ACC112 (cell line): ENCODE results near the gene DHX16.

Experiments
- H2AFZ ChIP-seq: fragments of 200-600 bp; sonication (generic); one replicate; pipeline ENCODE4 v1.6.0; 2017; ENCODE audit warnings: antibody characterized with exemption, low read length; ENCODE audit not compliant: unreplicated experiment
- H3K27ac ChIP-seq: fragments of 200-600 bp; sonication (generic); 2 replicates; pipeline ENCODE4 v1.5.1; 2014; ENCODE audit warnings: low read depth, mild to moderate bottlenecking, antibody characterized with exemption, low read length, moderate library complexity
- H3K27me3 ChIP-seq: fragments of 200-600 bp; sonication (generic); 2 replicates; pipeline ENCODE4 v1.6.1; 2014; ENCODE audit warnings: mild to moderate bottlenecking, antibody characterized with exemption, low read length, moderate library complexity, mixed read lengths; ENCODE audit not compliant: insufficient read depth
- H3K36me3 ChIP-seq: fragments of 200-600 bp; sonication (generic); 2 replicates; pipeline ENCODE4 v1.6.1; 2016; ENCODE audit warnings: mild to moderate bottlenecking, antibody characterized with exemption, low read length, moderate library complexity, mixed read lengths; ENCODE audit not compliant: insufficient read depth
- H3K4me1 ChIP-seq: fragments of 200-600 bp; sonication (generic); one replicate; pipeline ENCODE4 v1.6.1; 2016; ENCODE audit warnings: low read length, mixed read lengths; ENCODE audit not compliant: insufficient read depth, unreplicated experiment, control insufficient read depth
- H3K4me3 ChIP-seq: fragments of 200-600 bp; sonication (generic); 2 replicates; pipeline ENCODE4 v1.5.1; 2014; ENCODE audit warnings: mild to moderate bottlenecking, low read depth, low read length
- H3K79me2 ChIP-seq: fragments of 200-600 bp; sonication (generic); one replicate; pipeline ENCODE4 v1.6.0; 2016; ENCODE audit warnings: low read length; ENCODE audit not compliant: control insufficient read depth, unreplicated experiment, insufficient read depth

DHX16 gene

GRCh38 chr6:30691208-30691847 is 18.5 kb upstream of the DHX16 start:
- peak overlapping the region; percentile 32 for H2AFZ ChIP-seq
- no peaks in the 10 kb centered on the region for H3K27me3 ChIP-seq
- H3K79me2 ChIP-seq, result peaks cover 30% of the 10 kb centered on the region
- H3K4me3 ChIP-seq, result peak overlapping the region; percentile 77
- peaks cover 40% of the 10 kb centered on the region for H3K4me1 ChIP-seq
- H3K36me3 ChIP-seq, result no peaks in the 10 kb centered on the region
- H3K27ac ChIP-seq, result peak overlapping the region; percentile 56

DNA sequence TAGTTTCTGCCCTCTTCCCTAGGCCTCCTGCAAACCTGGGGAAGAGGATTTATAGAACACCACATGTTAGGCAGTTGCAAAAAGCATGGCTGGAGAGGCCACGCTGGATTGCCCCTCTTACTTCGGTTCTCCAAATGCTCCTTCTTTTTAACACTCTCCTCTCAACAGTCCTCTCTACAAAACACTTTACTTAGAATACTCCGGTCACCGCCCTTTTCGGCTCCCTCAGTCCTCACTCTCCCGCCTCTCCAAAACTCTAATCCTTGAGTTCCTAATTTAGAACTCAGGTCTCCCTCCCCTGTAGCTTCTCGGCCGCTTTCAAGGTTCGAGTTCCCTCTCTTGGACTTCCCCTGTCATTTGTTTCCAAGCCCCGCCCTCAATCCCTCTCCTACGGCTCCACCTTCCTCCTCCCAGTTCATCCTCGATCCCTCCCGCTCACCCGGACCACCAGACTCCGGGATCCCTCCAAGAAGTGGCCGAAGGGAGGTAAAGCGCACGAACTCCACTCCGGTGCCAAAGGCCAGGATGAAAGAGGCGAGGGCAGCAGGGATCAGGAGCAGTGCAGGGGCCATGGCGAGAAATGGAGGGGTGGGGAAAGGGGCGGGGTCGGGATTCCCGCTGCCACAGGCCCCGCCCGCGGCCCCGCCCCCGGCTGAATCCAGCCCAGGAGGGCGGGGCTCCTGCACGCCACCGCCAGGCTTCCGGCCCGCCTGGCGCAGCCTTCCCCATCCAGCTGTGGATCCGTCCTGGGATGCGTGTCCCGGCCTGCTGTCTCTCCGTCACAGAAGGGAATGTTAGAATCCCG is 17.8 kb upstream of the DHX16 start, which contains the start of gene NRM:
Gene NRM, minus strand, starts transcription at position 582 of the 805 bp plus-strand sequence. Its CDS starts 10 bp downstream, at position 572.
- H3K4me3 ChIP-seq, result peak within 1 kb of the TSS; percentile 77
- H3K27me3 ChIP-seq, result no peaks in the 10 kb centered on the region
- H2AFZ ChIP-seq, result peak within 1 kb of the TSS; percentile 65
- H3K4me1 ChIP-seq, result peaks cover 40% of the 10 kb centered on the region
- H3K27ac ChIP-seq, result peak within 1 kb of the TSS; percentile 56
- H3K79me2 ChIP-seq, result peaks cover 38% of the 10 kb centered on the region
- no peaks in the 10 kb centered on the region for H3K36me3 ChIP-seq

GRCh38 chr6:30689985-30690384 is 17.2 kb upstream of the DHX16 start:
- Histone ChIP-seq H3K27ac (peak overlapping the region; percentile 56), H3K36me3 (peaks cover 3% of the 10 kb centered on the region; the same call in 1 of the 2 replicates), H3K27me3 (no peaks in the 10 kb centered on the region), H3K4me3 (peak overlapping the region; percentile 77), H2AFZ (no peak overlapping the region), H3K4me1 (peaks cover 35% of the 10 kb centered on the region), H3K79me2 (peaks cover 44% of the 10 kb centered on the region)

GRCh38 chr6:30689022-30689865 is 16.4 kb upstream of the DHX16 start:
- Histone ChIP-seq H3K79me2 (peaks cover 51% of the 10 kb centered on the region), H2AFZ (no peak overlapping the region), H3K4me3 (peak overlapping the region; percentile 96), H3K27me3 (no peaks in the 10 kb centered on the region), H3K36me3 (peaks cover 8% of the 10 kb centered on the region; the same call in 1 of the 2 replicates), H3K4me1 (peaks cover 30% of the 10 kb centered on the region), H3K27ac (peak overlapping the region; percentile 90)

GRCh38 chr6:30688569-30688968 is 15.8 kb upstream of the DHX16 start:
- H2AFZ ChIP-seq, result no peak overlapping the region
- H3K27me3 ChIP-seq, result no peaks in the 10 kb centered on the region
- peaks cover 30% of the 10 kb centered on the region for H3K4me1 ChIP-seq
- H3K4me3 ChIP-seq, result peak overlapping the region; percentile 96
- peaks cover 10% of the 10 kb centered on the region; the same call in 1 of the 2 replicates for H3K36me3 ChIP-seq
- H3K79me2 ChIP-seq, result peaks cover 58% of the 10 kb centered on the region
- peak overlapping the region; percentile 90 for H3K27ac ChIP-seq

- Histone ChIP-seq H3K4me1 (peaks cover 30% of the 10 kb centered on the region), H3K4me3 (peak overlapping the region; percentile 96), H3K27ac (peak overlapping the region; percentile 90), H3K27me3 (no peaks in the 10 kb centered on the region), H3K79me2 (peaks cover 65% of the 10 kb centered on the region), H2AFZ (no peak overlapping the region), H3K36me3 (peaks cover 16% of the 10 kb centered on the region; the same call in 1 of the 2 replicates)
Measured at GRCh38 chr6:30687659-30688431, 15.0 kb upstream of the DHX16 start.

DNA sequence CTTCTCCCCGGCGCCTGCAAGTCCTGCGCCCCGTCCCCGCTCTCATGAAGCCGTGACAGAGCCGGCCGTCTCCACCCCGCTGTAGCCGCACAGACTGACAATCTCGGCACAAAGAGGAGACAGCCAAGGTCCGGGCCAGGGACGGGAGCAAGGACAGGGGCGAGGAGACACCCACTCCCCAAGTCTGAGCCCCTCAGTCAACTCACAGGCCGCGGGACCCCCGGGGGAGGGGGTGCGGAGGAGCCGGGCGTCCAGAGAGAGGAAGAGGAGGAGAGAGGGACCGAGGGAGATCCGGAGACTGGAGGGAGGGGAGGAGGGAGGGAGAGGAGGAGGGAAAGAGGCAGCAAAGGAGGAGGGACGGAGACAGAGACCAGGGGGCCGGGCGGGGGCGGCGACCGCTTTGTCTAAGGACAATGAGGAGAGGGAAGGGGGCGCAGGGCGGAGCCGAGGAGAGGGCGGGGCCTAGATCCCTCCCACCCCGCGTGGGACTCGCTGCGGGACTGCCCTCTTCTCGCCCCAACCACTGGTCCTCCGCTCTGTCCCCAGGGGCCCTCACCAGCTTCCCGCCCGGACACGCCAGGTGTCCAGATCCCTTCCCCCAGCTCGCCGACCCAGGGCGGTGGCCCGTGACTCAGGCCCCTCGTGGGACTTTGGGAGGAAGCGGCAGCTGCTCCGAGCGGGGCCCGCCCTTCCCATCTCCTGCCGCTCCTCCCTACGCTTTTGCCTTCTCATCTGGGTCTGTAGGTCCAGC is 14.3 kb upstream of the DHX16 start:
- peak overlapping the region; percentile 57 for H2AFZ ChIP-seq

DNA sequence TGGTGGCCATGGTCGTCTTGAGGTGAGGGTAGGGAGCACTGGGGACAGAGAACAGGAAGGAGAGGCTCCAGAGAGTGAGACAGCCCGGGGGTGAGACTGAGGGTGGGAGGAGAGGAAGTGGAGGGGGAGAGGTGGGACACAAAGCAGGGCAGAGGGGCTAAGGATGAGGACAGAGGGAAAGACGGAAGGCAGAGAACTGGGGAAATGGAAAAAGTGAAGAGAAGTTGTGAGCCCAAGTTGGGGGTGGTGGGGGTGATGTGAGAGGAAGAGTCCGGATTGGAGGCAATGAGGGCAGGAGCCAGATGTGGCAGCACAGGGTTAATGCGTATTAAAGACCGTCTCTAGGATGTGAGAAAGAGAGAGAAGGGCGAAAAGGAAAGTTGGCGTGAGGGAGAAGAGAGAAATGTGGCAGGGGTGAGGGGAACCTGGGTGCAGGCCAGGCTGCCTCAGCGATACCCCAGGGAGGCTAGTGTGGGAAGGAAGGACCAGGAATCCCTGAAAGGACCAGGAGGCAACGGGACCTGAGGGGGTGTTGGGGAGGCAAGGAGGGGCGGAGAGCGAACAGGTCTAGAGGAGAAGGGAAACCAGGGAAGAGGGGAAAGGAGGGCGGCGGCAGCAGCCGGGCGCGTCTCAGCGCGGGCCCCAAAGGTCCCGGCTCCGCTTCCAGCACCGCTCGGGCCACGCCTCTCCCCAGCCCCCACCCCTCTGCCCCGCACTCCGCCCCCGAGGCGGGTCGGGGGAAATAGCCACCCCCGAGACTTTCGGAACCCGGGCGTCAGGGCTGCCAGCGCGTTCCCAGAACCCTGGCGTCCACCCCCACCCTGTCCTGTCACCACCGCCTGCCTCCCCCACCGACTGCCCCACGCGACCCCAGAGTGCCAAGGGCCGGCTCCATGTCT is 13.5 kb upstream of the DHX16 start, which contains the start of gene PPP1R18:
Gene PPP1R18, minus strand, starts transcription at position 637 of the 899 bp plus-strand sequence. Its CDS starts 627 bp downstream, at position 10.
- H3K79me2 ChIP-seq, result peaks cover 81% of the 10 kb centered on the region
- peak within 1 kb of the TSS; percentile 57 for H2AFZ ChIP-seq

More for the DNA sequence above, 14.3 kb upstream of the DHX16 start:
- Histone ChIP-seq H3K79me2 (peaks cover 73% of the 10 kb centered on the region), H3K4me3 (peak overlapping the region; percentile 96), H3K27ac (peak overlapping the region; percentile 90), H3K27me3 (no peaks in the 10 kb centered on the region), H3K4me1 (peaks cover 30% of the 10 kb centered on the region), H3K36me3 (peaks cover 16% of the 10 kb centered on the region; the same call in 1 of the 2 replicates)

More for the DNA sequence above, 13.5 kb upstream of the DHX16 start, which contains the start of gene PPP1R18:
- H3K27me3 ChIP-seq, result no peaks in the 10 kb centered on the region
- peaks cover 16% of the 10 kb centered on the region; the same call in 1 of the 2 replicates for H3K36me3 ChIP-seq
- H3K27ac ChIP-seq, result peak within 1 kb of the TSS; percentile 90
- H3K4me3 ChIP-seq, result peak within 1 kb of the TSS; percentile 96
- H3K4me1 ChIP-seq, result peaks cover 26% of the 10 kb centered on the region
